Gastrocnemius medialis (tissue), 4 donors: ENCODE measurements around the gene ARHGEF7. TPM values are rescaled to one million over a fixed set of nuclear protein-coding genes. Genes with fewer than 3 reads are reported as not detected.

Experiments used
- ATAC-seq, 2 donors: fragments of 150-250 bp; one replicate each; pipeline ENCODE4 v1.9.1; 2016
- DNase-seq, 2 donors: peaks; one replicate each; pipeline ENCODE4 v3.0.0-alpha.2; 2019
- H3K27ac ChIP-seq, 4 donors: fragments of 200-600 bp; sonication (generic); 1 replicate in 1 of 4; 2 replicates in 3 of 4; pipeline ENCODE4 v1.5.1; 2016 to 2018; ENCODE audit warnings: mild to moderate bottlenecking in 2 of 4, moderate library complexity in 1 of 4
- H3K27me3 ChIP-seq, 3 donors: fragments of 200-600 bp; sonication (generic) in 2 of 3; 1 replicate in 1 of 3; 2 replicates in 2 of 3; pipeline versions ENCODE4 v1.5.1 to v1.6.0; 2016 to 2019; ENCODE audit warnings: mild to moderate bottlenecking in 1 of 3, moderate library complexity in 1 of 3
- H3K36me3 ChIP-seq, 2 donors: fragments of 200-600 bp; sonication (generic) in 1 of 2; one replicate each; pipeline ENCODE4 v1.5.1; 2017 to 2018
- H3K4me1 ChIP-seq, 2 donors: fragments of 200-600 bp; sonication (generic) in 1 of 2; one replicate each; pipeline ENCODE4 v1.5.1; 2016 to 2017; ENCODE audit warnings: mild to moderate bottlenecking in 2 of 2
- H3K4me3 ChIP-seq, 4 donors: fragments of 200-600 bp; sonication (generic) in 3 of 4; 1 replicate in 1 of 4; 2 replicates in 3 of 4; pipeline ENCODE4 v1.5.1; 2016 to 2019; ENCODE audit warnings: mild to moderate bottlenecking in 2 of 4
- H3K9me3 ChIP-seq, 3 donors: fragments of 200-600 bp; sonication (generic) in 2 of 3; 1 replicate in 1 of 3; 2 replicates in 2 of 3; pipeline ENCODE4 v1.5.1; 2016 to 2019
- POLR2A ChIP-seq, 2 donors: fragments of 450-650 bp; IDR thresholded peaks; one replicate each; pipeline ENCODE4 v1.6.1; 2017; ENCODE audit warnings: antibody characterized with exemption in 2 of 2, mild to moderate bottlenecking in 2 of 2, moderate library complexity in 2 of 2
- in situ Hi-C, 4 donors: fragments of 200-750 bp; cut with MboI; loops; one replicate each; pipeline versions ENCODE4 v1.15.0 to v1.8.0; 2017; ENCODE audit warnings: low sequenced_read_pairs in 4 of 4
- intact Hi-C: fragments of 100-400 bp; cut with DNase I; formaldehyde crosslinking; loops from one replicate; pipeline ENCODE4 v1.15.1; 2023; ENCODE audit warnings: low total_unique reads
- total RNA-seq, 4 donors: library from RNA; depleted of rRNA; stranded (reverse); fragments of >200 nt; gene quantifications; one replicate each; pipeline versions ENCODE4 v1.1.0 to v1.2.3, GENCODE V29; 2016
- TF ChIP-seq, protein P1 (sequence below), 5 experiments: fragments of 450-650 bp in 3 of 5; fragments of 200-600 bp in 2 of 5; sonication (generic) in 2 of 5; IDR thresholded peaks in 4 of 5; conservative IDR thresholded peaks in 1 of 5; 1 replicate in 4 of 5; 2 replicates in 1 of 5; pipeline ENCODE4 v1.5.1; 2016 to 2019; ENCODE audit warnings: antibody characterized with exemption in 5 of 5, mild to moderate bottlenecking in 3 of 5, moderate library complexity in 3 of 5

The ARHGEF7 gene
- total RNA-seq, 4 donors from 2014 or later: 24.5 to 56.9 (median 31.3) TPM

DNA sequence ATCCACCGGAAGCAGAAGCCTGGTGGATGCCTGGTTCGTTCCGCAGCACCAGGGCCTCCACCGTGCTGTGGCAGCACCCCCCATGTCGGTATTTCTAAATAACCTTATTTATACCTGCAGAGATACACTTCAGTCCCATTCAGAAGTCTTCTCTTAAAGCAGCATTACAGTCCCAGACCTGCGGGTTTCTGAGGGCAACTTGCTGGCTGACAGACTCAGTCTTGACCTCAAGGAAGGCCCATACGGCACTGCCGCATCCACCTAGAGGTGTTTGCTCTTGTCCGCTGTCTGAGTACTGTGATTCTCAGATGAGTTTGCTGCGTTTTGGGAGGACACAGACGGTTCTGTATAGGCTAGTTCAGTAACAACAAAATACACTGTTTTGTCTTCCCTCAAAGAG, 188.4 kb downstream of the ARHGEF7 start:
- in situ Hi-C loops (no loop called here), intact Hi-C loops (no loop called here)
- H3K27me3 ChIP-seq: no peaks in the 10 kb centered on the region
- H3K27ac ChIP-seq: no peak overlapping the region
- H3K9me3 ChIP-seq: no peaks in the 10 kb centered on the region
- DNase-seq (no peak), ATAC-seq (no peak)
- peaks cover 2 to 81% of the 10 kb centered on the region in 2 donors for H3K36me3 ChIP-seq
- no peak overlapping the region for H3K4me3 ChIP-seq
- TF ChIP-seq, protein P1, sequence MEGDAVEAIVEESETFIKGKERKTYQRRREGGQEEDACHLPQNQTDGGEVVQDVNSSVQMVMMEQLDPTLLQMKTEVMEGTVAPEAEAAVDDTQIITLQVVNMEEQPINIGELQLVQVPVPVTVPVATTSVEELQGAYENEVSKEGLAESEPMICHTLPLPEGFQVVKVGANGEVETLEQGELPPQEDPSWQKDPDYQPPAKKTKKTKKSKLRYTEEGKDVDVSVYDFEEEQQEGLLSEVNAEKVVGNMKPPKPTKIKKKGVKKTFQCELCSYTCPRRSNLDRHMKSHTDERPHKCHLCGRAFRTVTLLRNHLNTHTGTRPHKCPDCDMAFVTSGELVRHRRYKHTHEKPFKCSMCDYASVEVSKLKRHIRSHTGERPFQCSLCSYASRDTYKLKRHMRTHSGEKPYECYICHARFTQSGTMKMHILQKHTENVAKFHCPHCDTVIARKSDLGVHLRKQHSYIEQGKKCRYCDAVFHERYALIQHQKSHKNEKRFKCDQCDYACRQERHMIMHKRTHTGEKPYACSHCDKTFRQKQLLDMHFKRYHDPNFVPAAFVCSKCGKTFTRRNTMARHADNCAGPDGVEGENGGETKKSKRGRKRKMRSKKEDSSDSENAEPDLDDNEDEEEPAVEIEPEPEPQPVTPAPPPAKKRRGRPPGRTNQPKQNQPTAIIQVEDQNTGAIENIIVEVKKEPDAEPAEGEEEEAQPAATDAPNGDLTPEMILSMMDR (IDR thresholded peaks at IDR 0.05 in 4 of 5, conservative IDR thresholded peaks at IDR 0.05 in 1 of 5): no peak
- no peak for TF ChIP-seq POLR2A (IDR thresholded peaks at IDR 0.05)
- H3K4me1 ChIP-seq: peaks cover 0 to 5% of the 10 kb centered on the region in 2 donors

DNA sequence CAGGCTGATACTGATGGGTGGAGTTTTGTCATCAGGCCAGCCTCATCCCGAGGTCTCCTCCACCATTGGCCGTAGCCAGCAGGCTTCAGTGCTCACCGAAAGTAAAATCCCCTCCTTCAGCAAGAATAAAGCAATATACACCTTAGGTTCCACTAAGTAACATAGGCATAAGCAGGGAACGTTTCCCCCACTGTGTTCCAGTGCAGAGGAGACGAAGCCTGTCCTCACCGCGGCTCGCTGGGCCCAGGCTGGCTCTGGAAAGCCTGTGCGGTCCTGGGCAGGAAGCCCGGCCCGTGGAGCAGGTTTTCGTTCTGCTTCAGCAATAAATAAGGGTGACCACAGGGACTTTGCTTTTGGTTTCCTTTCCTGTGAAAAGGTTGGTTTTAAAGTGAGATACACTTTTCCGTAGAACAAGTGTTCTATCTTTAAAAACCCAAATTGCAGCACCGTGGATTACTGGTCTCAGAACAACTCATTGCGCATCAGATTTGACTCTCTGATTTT, 189.0 kb downstream of the ARHGEF7 start:
- ATAC-seq (no peak), DNase-seq (no peak)
- TF ChIP-seq, protein P1 (IDR thresholded peaks at IDR 0.05 in 4 of 5, conservative IDR thresholded peaks at IDR 0.05 in 1 of 5): no peak
- no peak for TF ChIP-seq POLR2A (IDR thresholded peaks at IDR 0.05)
- in situ Hi-C loops: no loop called here
- Histone ChIP-seq H3K27ac (no peak overlapping the region), H3K4me3 (no peak overlapping the region), H3K9me3 (no peaks in the 10 kb centered on the region), H3K4me1 (peaks cover 0 to 5% of the 10 kb centered on the region in 2 donors), H3K27me3 (no peaks in the 10 kb centered on the region), H3K36me3 (peaks cover 2 to 84% of the 10 kb centered on the region in 2 donors)
- intact Hi-C loops: no loop called here

DNA sequence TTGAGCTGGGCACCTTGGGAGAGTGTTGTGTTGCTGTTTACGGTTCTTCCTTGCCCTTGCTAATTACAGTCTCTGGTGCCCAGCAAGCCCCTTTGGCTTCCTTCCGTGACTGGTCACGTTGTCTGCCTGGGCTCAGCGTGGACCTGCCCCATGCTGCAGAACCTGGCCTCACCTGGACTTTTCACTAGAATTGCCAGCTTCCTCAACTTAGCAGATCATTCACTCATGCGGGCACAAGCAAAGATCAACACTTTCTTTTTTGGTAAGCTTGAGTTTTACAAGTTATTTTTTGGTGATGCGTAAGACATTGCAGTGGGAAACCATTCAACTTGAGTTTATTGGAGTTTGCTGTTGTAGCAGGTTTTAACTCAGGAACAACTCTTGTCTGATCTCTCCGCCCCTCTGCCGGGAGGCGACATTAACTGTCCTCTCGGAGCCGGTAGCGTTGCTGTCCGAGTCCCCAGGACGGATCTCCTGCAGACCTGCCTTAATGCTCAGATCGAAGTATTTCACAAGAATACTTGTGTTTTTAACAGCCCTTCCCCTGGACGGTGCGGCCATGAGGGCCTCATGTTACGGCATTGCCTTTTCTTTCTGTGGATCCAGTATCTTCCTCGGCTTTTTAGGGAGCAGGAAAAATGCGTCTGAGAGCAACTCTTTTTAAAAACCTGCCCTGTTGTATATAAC, 189.6 kb downstream of the ARHGEF7 start:
- Histone ChIP-seq H3K27me3 (no peaks in the 10 kb centered on the region), H3K9me3 (no peaks in the 10 kb centered on the region), H3K27ac (no peak overlapping the region), H3K4me1 (peaks cover 0 to 5% of the 10 kb centered on the region in 2 donors), H3K36me3 (peaks cover 2 to 82% of the 10 kb centered on the region in 2 donors), H3K4me3 (no peak overlapping the region)
- ATAC-seq (no peak), DNase-seq (no peak)
- TF ChIP-seq POLR2A (IDR thresholded peaks at IDR 0.05): no peak
- TF ChIP-seq, protein P1 (IDR thresholded peaks at IDR 0.05 in 4 of 5, conservative IDR thresholded peaks at IDR 0.05 in 1 of 5): no peak
- in situ Hi-C loops (no loop called here), intact Hi-C loops (no loop called here)

DNA sequence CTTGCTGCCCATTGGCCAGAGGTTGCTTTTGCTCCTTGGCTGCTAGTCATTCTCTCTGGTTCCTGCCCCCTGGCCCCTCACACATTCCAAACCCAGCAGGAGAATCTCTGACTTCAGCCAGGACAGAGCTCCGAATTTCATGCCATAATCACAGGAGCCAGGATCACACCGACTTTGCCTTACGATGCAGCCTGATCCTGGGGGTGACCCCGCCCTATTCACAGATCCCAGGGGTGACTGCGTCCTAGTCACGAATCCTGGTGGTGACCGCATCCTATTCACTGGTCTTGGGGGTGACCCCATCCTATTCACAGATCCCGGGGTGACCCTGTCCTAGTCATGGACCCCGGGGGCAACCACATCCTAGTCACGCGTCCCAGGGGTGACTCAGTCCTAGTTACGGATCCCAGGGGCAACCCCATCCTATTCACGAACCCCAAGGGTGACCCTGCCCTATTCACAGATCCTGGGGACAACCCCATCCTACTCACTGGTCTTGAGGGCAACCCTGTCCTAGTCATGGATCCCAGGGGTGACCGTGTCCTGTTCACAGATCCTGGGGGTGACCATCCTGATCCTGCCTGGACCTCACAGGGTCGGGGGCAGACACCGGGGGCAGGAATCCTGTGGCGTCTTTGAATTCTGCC, 198.0 kb downstream of the ARHGEF7 start:
- H3K27ac ChIP-seq: no peak overlapping the region
- no peak for ATAC-seq
- H3K9me3 ChIP-seq: no peaks in the 10 kb centered on the region
- no peaks in the 10 kb centered on the region for H3K4me1 ChIP-seq
- no peak overlapping the region for H3K4me3 ChIP-seq
- no peak for TF ChIP-seq POLR2A (IDR thresholded peaks at IDR 0.05)
- TF ChIP-seq, protein P1 (IDR thresholded peaks at IDR 0.05 in 4 of 5, conservative IDR thresholded peaks at IDR 0.05 in 1 of 5): no peak
- H3K27me3 ChIP-seq: no peaks in the 10 kb centered on the region
- peaks cover 0 to 17% of the 10 kb centered on the region in 2 donors for H3K36me3 ChIP-seq
- intact Hi-C loops (no loop called here), in situ Hi-C loops (no loop called here)
- DNase-seq: no peak
